IMR-90 (cell line): ENCODE results near the gene MAGI1. TPM values are rescaled to one million over a fixed set of nuclear protein-coding genes. Genes with fewer than 3 reads are reported as not detected.

Experiments
- ATAC-seq: fragments of 200-7000 bp; cut with Tn5 transposase; 2 replicates; pipeline ENCODE4 v1.9.1; 2020; ENCODE audit warnings: low read depth, mild to moderate bottlenecking, moderate library complexity
- BruUV-seq: library from RNA; stranded (reverse); fragments of 400-500 nt; replicated peaks from 2 replicates; lab custom pipeline; 2021; lab: Mats Ljungman, UMichigan
- CTCF ChIA-PET: fragments of 300-600 bp; formaldehyde crosslinking; extraction: SDS; loops from one replicate; lab custom pipeline; 2021; ENCODE audit warnings: antibody characterized with exemption; lab: Yijun Ruan, JAX
- POLR2A ChIA-PET: fragments of 300-600 bp; sonication (Branson Sonifier 250); formaldehyde crosslinking; loops from one replicate; lab custom pipeline; 2022; ENCODE audit warnings: antibody characterized with exemption; ENCODE audit not compliant: unreplicated experiment; lab: Charles Lee
- DNase-seq: peaks from one replicate; pipeline ENCODE4 v3.0.0; 2013
- H2AFZ ChIP-seq: replicated peaks from 2 replicates; pipeline ENCODE3; 2013; ENCODE audit warnings: low read length, mild to moderate bottlenecking; ENCODE audit not compliant: poor library complexity
- H2AK5ac ChIP-seq: 2 replicates; pipeline ENCODE4 v1.6.1; 2013; ENCODE audit warnings: low read depth, low read length, inconsistent platforms
- H2AK9ac ChIP-seq: replicated peaks from 2 replicates; pipeline ENCODE3; 2013; ENCODE audit warnings: mild to moderate bottlenecking, low read depth, low read length, moderate library complexity; ENCODE audit not compliant: poor library complexity
- H2BK120ac ChIP-seq: 2 replicates; pipeline ENCODE4 v1.6.1; 2013; ENCODE audit warnings: low read depth, low read length, inconsistent platforms
- H2BK15ac ChIP-seq: 3 replicates; pipeline ENCODE4 v1.6.1; 2013; ENCODE audit warnings: low read depth, low read length, inconsistent platforms
- H2BK20ac ChIP-seq: 2 replicates; pipeline ENCODE4 v1.6.1; 2013; ENCODE audit warnings: low read depth, mild to moderate bottlenecking, inconsistent platforms, low read length, moderate library complexity
- H2BK5ac ChIP-seq: 2 replicates; pipeline ENCODE4 v1.6.1; 2013; ENCODE audit warnings: mild to moderate bottlenecking, low read depth, low read length, inconsistent platforms; ENCODE audit not compliant: poor library complexity, severe bottlenecking
- H3K14ac ChIP-seq: replicated peaks from 2 replicates; pipeline ENCODE4 v1.6.1; 2013; ENCODE audit warnings: low read depth, low read length, inconsistent platforms
- H3K18ac ChIP-seq: 2 replicates; pipeline ENCODE4 v1.6.1; 2013; ENCODE audit warnings: low read depth, low read length, control low read depth
- H3K23ac ChIP-seq: 2 replicates; pipeline ENCODE4 v1.6.1; 2013; ENCODE audit warnings: low read depth, low read length, inconsistent platforms
- H3K27ac ChIP-seq: 2 replicates; pipeline ENCODE4 v1.5.1; 2013; ENCODE audit warnings: mild to moderate bottlenecking, control low read depth, low read length; ENCODE audit not compliant: insufficient read depth
- H3K27me3 ChIP-seq: 2 replicates; pipeline ENCODE4 v1.6.1; 2013; ENCODE audit warnings: low read length; ENCODE audit not compliant: control insufficient read depth, insufficient read depth
- H3K36me3 ChIP-seq: 2 replicates; pipeline ENCODE4 v1.6.1; 2013; ENCODE audit warnings: low read length, mixed read lengths; ENCODE audit not compliant: control insufficient read depth, insufficient read depth
- H3K4ac ChIP-seq: 2 replicates; pipeline ENCODE4 v1.6.1; 2013; ENCODE audit warnings: low read depth, low read length, inconsistent platforms
- H3K4me1 ChIP-seq: 2 replicates; pipeline ENCODE4 v1.6.1; 2013; ENCODE audit warnings: low read length, mixed read lengths; ENCODE audit not compliant: control insufficient read depth, insufficient read depth
- H3K4me2 ChIP-seq: 2 replicates; pipeline ENCODE4 v1.6.1; 2013; ENCODE audit warnings: low read depth, mild to moderate bottlenecking, control low read depth, low read length, moderate library complexity
- H3K4me3 ChIP-seq: 2 replicates; pipeline ENCODE4 v1.5.1; 2013; ENCODE audit warnings: low read depth, mild to moderate bottlenecking, control low read depth, low read length, moderate library complexity; ENCODE audit not compliant: insufficient read depth
- H3K56ac ChIP-seq: 2 replicates; pipeline ENCODE4 v1.6.1; 2013; ENCODE audit warnings: low read length, inconsistent platforms; ENCODE audit not compliant: insufficient read depth; ENCODE audit errors: extremely low read depth
- H3K79me1 ChIP-seq, 2 experiments: 2 replicates each; pipeline ENCODE4 v1.6.1; 2013; ENCODE audit warnings: low read length in 2 of 2, inconsistent platforms in 1 of 2, low read depth in 1 of 2
- H3K9ac ChIP-seq: 2 replicates; pipeline ENCODE4 v1.6.1; 2013; ENCODE audit warnings: low read depth, low read length, control low read depth
- H3K9me1 ChIP-seq: 2 replicates; pipeline ENCODE4 v1.6.1; 2013; ENCODE audit warnings: low read length, inconsistent platforms; ENCODE audit not compliant: insufficient read depth
- H3K9me3 ChIP-seq: 2 replicates; pipeline ENCODE4 v1.6.1; 2013; ENCODE audit warnings: low read length; ENCODE audit not compliant: control insufficient read depth, insufficient read depth
- H4K20me1 ChIP-seq: 2 replicates; pipeline ENCODE4 v1.6.1; 2013; ENCODE audit warnings: low read length, inconsistent platforms; ENCODE audit not compliant: insufficient read depth
- H4K5ac ChIP-seq: 2 replicates; pipeline ENCODE4 v1.6.1; 2013; ENCODE audit warnings: mild to moderate bottlenecking, low read depth, low read length, control low read depth
- H4K8ac ChIP-seq, 2 experiments: 2 replicates each; pipeline ENCODE4 v1.6.1; 2013; ENCODE audit warnings: low read depth in 2 of 2, low read length in 2 of 2, control low read depth in 1 of 2, inconsistent platforms in 1 of 2
- H4K91ac ChIP-seq: 2 replicates; pipeline ENCODE4 v1.6.1; 2013; ENCODE audit warnings: low read depth, low read length, inconsistent platforms; ENCODE audit not compliant: insufficient read depth
- CEBPB ChIP-seq: IDR thresholded peaks from 2 replicates; pipeline ENCODE4 v1.6.1; 2012; ENCODE audit warnings: low read depth, low read length, improper control_type of control experiment
- CTCF ChIP-seq: conservative IDR thresholded peaks from 2 replicates; pipeline ENCODE4 v1.5.1; 2012; ENCODE audit warnings: mild to moderate bottlenecking, low read depth, low read length, improper control_type of control experiment
- FOS ChIP-seq: fragments of 150-350 bp; IDR thresholded peaks from 2 replicates; pipeline ENCODE4 v1.6.1; 2016; ENCODE audit warnings: low read depth, low read length
- MAZ ChIP-seq: IDR thresholded peaks from 2 replicates; pipeline ENCODE4 v1.6.1; 2012; ENCODE audit warnings: low read depth, mild to moderate bottlenecking, low read length, improper control_type of control experiment, moderate library complexity, borderline replicate concordance
- NFE2L2 ChIP-seq: fragments of 150-350 bp; IDR thresholded peaks from 2 replicates; pipeline ENCODE4 v1.6.1; 2016; ENCODE audit warnings: low read depth, mild to moderate bottlenecking, low read length
- POLR2A ChIP-seq: IDR thresholded peaks from 2 replicates; pipeline ENCODE4 v1.6.1; 2012; ENCODE audit warnings: mild to moderate bottlenecking, low read depth, low read length
- RAD21 ChIP-seq: IDR thresholded peaks from 2 replicates; pipeline ENCODE4 v1.6.1; 2012; ENCODE audit warnings: low read length, improper control_type of control experiment
- SMC3 ChIP-seq: fragments of 150-350 bp; IDR thresholded peaks from 2 replicates; pipeline ENCODE4 v1.6.1; 2016; ENCODE audit warnings: low read depth, mild to moderate bottlenecking, antibody characterized with exemption, low read length, moderate library complexity
- USF2 ChIP-seq: fragments of 150-350 bp; IDR thresholded peaks from 2 replicates; pipeline ENCODE4 v1.6.1; 2017; ENCODE audit warnings: mild to moderate bottlenecking, antibody characterized with exemption, low read length, low read depth
- WGBS, 2 experiments: methylation state at CpG; one replicate each; pipeline versions ENCODE4 v1.1.5 to v1.1.7; 2013; ENCODE audit warnings: missing lambda C conversion rate in 2 of 2; ENCODE audit not compliant: insufficient read length in 1 of 2; ENCODE audit errors: extremely low coverage in 2 of 2; 5-methylcytosine and 5-hydroxymethylcytosine counted together
- dilution Hi-C: fragments of 300-500 bp; cut with HindIII; formaldehyde crosslinking; loops from one replicate; pipeline ENCODE4 v1.14.3; 2018; ENCODE audit warnings: low sequenced_read_pairs; ENCODE audit not compliant: unreplicated experiment
- in situ Hi-C: fragments of 300-500 bp; cut with MboI; formaldehyde crosslinking; loops from 3 replicates; pipeline ENCODE4 v1.14.3; 2019; ENCODE audit warnings: low sequenced_read_pairs, inconsistent platforms, mixed read lengths
- intact Hi-C: fragments of 100-400 bp; cut with micrococcal nuclease; formaldehyde crosslinking; loops from 2 replicates; pipeline ENCODE4 v1.10.0; 2022
- polyA plus RNA-seq, 3 experiments: library from polyadenylated mRNA; depleted of rRNA; stranded (reverse); fragments of >200 nt; gene quantifications; 2 replicates each; pipeline ENCODE4 v1.2.3, GENCODE V29; 2012; ENCODE audit warnings: low replicate concordance in 1 of 3
- total RNA-seq: library from RNA; depleted of rRNA; stranded (reverse); fragments of >200 nt; gene quantifications from 2 replicates; pipeline ENCODE4 v1.2.3, GENCODE V29; 2012

The MAGI1 gene
- total and polyA plus RNA-seq, 2 of the 4 experiments (the other 2 are of a cell fraction) = 14.5 to 24.2 TPM

- TF ChIP-seq SMC3 = no peak
- TF ChIP-seq POLR2A = no peak
- no peak for TF ChIP-seq CTCF
- no peak for TF ChIP-seq MAZ
- no peak for TF ChIP-seq CEBPB
- TF ChIP-seq FOS = no peak
- TF ChIP-seq NFE2L2 = no peak
- TF ChIP-seq RAD21 = no peak
- TF ChIP-seq USF2 = no peak
- no peak overlapping the region for H2BK120ac ChIP-seq
- no peak overlapping the region for H2AK5ac ChIP-seq
- no peak overlapping the region for H4K91ac ChIP-seq
- BruUV-seq = no TSS peak
- peaks cover 2% of the 10 kb centered on the region; the same call in 1 of the 2 replicates for H3K9me3 ChIP-seq
- H2BK15ac ChIP-seq = no peak overlapping the region
- DNase-seq (no peak), ATAC-seq (no peak)
- H3K4me3 ChIP-seq = no peak overlapping the region
- H3K36me3 ChIP-seq = peaks cover 1% of the 10 kb centered on the region
- no peak overlapping the region for H3K9ac ChIP-seq
- no peak overlapping the region for H3K18ac ChIP-seq
- dilution Hi-C loops = no loop called here
- H4K5ac ChIP-seq = no peak overlapping the region
- H3K27ac ChIP-seq = no peak overlapping the region
- H3K9me1 ChIP-seq = peaks cover 10% of the 10 kb centered on the region; the same call in 1 of the 2 replicates
- H2BK5ac ChIP-seq = no peak overlapping the region
- H3K14ac ChIP-seq = no peak overlapping the region
- no peak overlapping the region for H3K56ac ChIP-seq
- H3K79me1 ChIP-seq = peaks cover 13 to 65% of the 10 kb centered on the region in 2 experiments
- peaks cover 4% of the 10 kb centered on the region for H3K4me1 ChIP-seq
- no peak overlapping the region for H3K4ac ChIP-seq
- ChIA-PET CTCF (no interaction called here), POLR2A (interaction anchor here (0.7 kb wide), 1 partner anchor 162 kb away, joined by 3 read pairs; no protein-coding TSS in a partner anchor)
- whole genome bisulfite sequencing, 2 experiments = no CpG with 5 or more reads among the region's 4 CpGs
- H3K27me3 ChIP-seq = no peaks in the 10 kb centered on the region
- H4K20me1 ChIP-seq = 0 out of 2 replicates have a peak, but pooled peaks cover 4% of the 10 kb centered on the region
- no peak overlapping the region for H2AFZ ChIP-seq
- no peak overlapping the region for H2AK9ac ChIP-seq
- in situ Hi-C loops = no loop called here
- intact Hi-C loops = no loop called here
- no peak overlapping the region for H4K8ac ChIP-seq
- H3K4me2 ChIP-seq = no peak overlapping the region
- no peak overlapping the region for H3K23ac ChIP-seq
- H2BK20ac ChIP-seq = no peak overlapping the region
These were observed 64.2 kb downstream of the MAGI1 start for GRCh38 chr3:65974509-65974908.
